Measurements from ENCODE around the gene LRRC8E. TPM values are rescaled to one million over a fixed set of nuclear protein-coding genes. Genes with fewer than 3 reads are reported as not detected.

LRRC8E gene
- total and polyA plus RNA-seq, 2 of the 8 experiments (the other 6 are each of a cell fraction or from before 2014, with no cell fraction given) = 2.7 to 2.9 TPM

DNA sequence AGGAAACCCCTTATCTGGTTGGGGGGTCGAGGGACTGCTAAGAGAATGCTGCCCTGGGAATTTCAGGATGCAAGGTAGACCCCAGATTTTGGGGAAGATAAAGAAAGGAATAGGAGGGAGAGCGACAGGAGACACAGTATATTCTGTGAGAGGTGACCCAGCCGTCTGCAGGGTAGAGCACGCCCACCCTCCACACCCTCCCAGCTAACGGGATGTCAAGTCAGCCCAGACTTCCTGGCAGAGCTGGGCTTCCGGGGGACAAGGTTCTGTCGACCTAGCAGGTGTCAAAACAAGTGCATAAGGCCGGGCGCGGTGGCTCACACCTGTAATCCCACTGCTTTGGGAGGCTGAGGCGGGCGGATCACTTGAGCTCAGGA lies 13.4 kb upstream of the LRRC8E start:
- no peak for FAIRE-seq
- Histone ChIP-seq H4K20me1 (replicated peaks in 1 of 2; ENCODE audit: control insufficient read depth in 1 of 2, insufficient read depth in 2 of 2, low read length in 2 of 2) (peaks cover 3 to 4% of the 10 kb centered on the region in 2 experiments), H2BK20ac (ENCODE audit: low read length) (no peak overlapping the region), H3K4me2 (ENCODE audit: insufficient read depth in 1 of 2, low read depth in 2 of 2, low read length in 2 of 2) (peak overlapping the region; percentile 89 to 100), H3K23ac (ENCODE audit: insufficient read length) (no peak overlapping the region), H3K27me3 (replicated peaks in 1 of 4; ENCODE audit: control insufficient read depth in 3 of 4, extremely low read depth in 1 of 4, insufficient read depth in 3 of 4, low read length in 3 of 4) (peaks cover 0 to 7% (median 5%) of the 10 kb centered on the region in 4 experiments; a peak in 3 of 7 replicates), H3K79me2 (ENCODE audit: control insufficient read depth in 1 of 2, insufficient read depth in 2 of 2, low read length in 2 of 2) (no peaks in the 10 kb centered on the region), H2BK12ac (ENCODE audit: low read depth, low read length) (0 out of 2 replicates have a peak overlapping the region, but pooled peaks have one; percentile 27), H3K23me2 (ENCODE audit: low read depth, low read length) (peaks cover 9% of the 10 kb centered on the region), H3K9me3 (ENCODE audit: insufficient read depth in 2 of 2, low read depth in 1 of 2, low read length in 1 of 2) (no peaks in the 10 kb centered on the region), H3K4ac (replicated peaks; ENCODE audit: insufficient read length, low read depth, low read length) (no peak overlapping the region), H3K56ac (replicated peaks; ENCODE audit: insufficient read length, low read depth, low read length) (peak overlapping the region; percentile 1), H2AK5ac (ENCODE audit: low read depth, low read length) (no peak overlapping the region), H3K27ac (ENCODE audit: low read depth, low read length) (no peak overlapping the region), H4K5ac (ENCODE audit: insufficient read length, low read depth, low read length) (no peak overlapping the region), H3K4me1 (replicated peaks in 1 of 4; ENCODE audit: control insufficient read depth in 3 of 4, insufficient read depth in 4 of 4, low read length in 3 of 4) (peaks cover 0 to 16% (median 12%) of the 10 kb centered on the region in 4 experiments; a peak in 5 of 7 replicates), H3K79me1 (ENCODE audit: low read depth, low read length) (no peaks in the 10 kb centered on the region; the same call in 1 of the 2 replicates), H2BK120ac (replicated peaks; ENCODE audit: low read depth, low read length) (no peak overlapping the region), H2BK5ac (ENCODE audit: low read depth, low read length) (no peak overlapping the region), H4K91ac (replicated peaks; ENCODE audit: insufficient read length, low read length) (no peak overlapping the region), H3K36me3 (ENCODE audit: control insufficient read depth in 2 of 4, insufficient read depth in 4 of 4, low read length in 3 of 4) (no peaks in the 10 kb centered on the region), H3K9ac (replicated peaks in 1 of 4; ENCODE audit: extremely low read depth in 1 of 4, low read depth in 3 of 4, low read length in 3 of 4) (peak overlapping the region in 2 of 4 experiments; percentile 13 to 65; a peak in 2 of 7 replicates), H4K8ac (ENCODE audit: extremely low read depth, insufficient read depth, low read length) (no peak overlapping the region; the same call in 1 of the 2 replicates), H2BK15ac (ENCODE audit: low read length) (no peak overlapping the region), H3K14ac (ENCODE audit: insufficient read length) (no peak overlapping the region), H3K18ac (ENCODE audit: extremely low read depth, low read length) (0 out of 2 replicates have a peak overlapping the region, but pooled peaks have one; percentile 78), H3K4me3 (ENCODE audit: extremely low read depth in 1 of 4, insufficient read depth in 2 of 4, low read depth in 3 of 4, low read length in 4 of 4) (peak overlapping the region; percentile 67 to 98 (median 70); a peak in 6 of 8 replicates), H2AFZ (ENCODE audit: low read length) (peak overlapping the region; percentile 78; the same call in 1 of the 2 replicates)
- WGBS, 2 experiments (ENCODE audit: extremely low coverage in 1 of 2, insufficient coverage in 1 of 2, insufficient read length in 1 of 2, insufficient replicate concordance in 2 of 2, low coverage in 1 of 2, low lambda C conversion rate in 2 of 2, missing lambda C conversion rate in 1 of 2) = 57% methylated on average over 12 of the region's 12 CpGs; no CpG with 5 or more reads in 1 of the 2 experiments
- ChIA-PET POLR2A (ENCODE audit: partially characterized antibody) (interaction anchor here (0.6 to 2.0 kb wide), 7 partner anchors 9 to 278 kb away, joined by 3 to 9 read pairs (median 5); partner anchors contain the start of gene LRRC8E), CTCF (ENCODE audit: partially characterized antibody) (interaction anchor here (1.0 to 3.5 kb wide), 12 partner anchors 9 to 47 kb away, joined by 3 to 17 read pairs (median 4); partner anchors contain the start of genes MAP2K7 and SNAPC2)
- DNase-seq (ENCODE audit: low read depth in 1 of 2, low spot score in 2 of 2) = no peak
- TF ChIP-seq TAF1 (IDR thresholded peaks at IDR 0.05; ENCODE audit: low read depth, low read length) = no peak
- TF ChIP-seq, protein P1, sequence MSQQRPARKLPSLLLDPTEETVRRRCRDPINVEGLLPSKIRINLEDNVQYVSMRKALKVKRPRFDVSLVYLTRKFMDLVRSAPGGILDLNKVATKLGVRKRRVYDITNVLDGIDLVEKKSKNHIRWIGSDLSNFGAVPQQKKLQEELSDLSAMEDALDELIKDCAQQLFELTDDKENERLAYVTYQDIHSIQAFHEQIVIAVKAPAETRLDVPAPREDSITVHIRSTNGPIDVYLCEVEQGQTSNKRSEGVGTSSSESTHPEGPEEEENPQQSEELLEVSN (IDR thresholded peaks at IDR 0.05) = no peak
- no peak for TF ChIP-seq POLR2A (IDR thresholded peaks at IDR 0.05; ENCODE audit: control extremely low read depth in 1 of 2, low read depth in 2 of 2, low read length in 2 of 2)
- TF ChIP-seq RBBP5 (IDR thresholded peaks at IDR 0.05; ENCODE audit: borderline replicate concordance, low read depth, low read length) = 0 out of 2 replicates have a peak, but pooled peaks have one; percentile 24
- no peak for TF ChIP-seq ZNF274 (IDR thresholded peaks at IDR 0.05; ENCODE audit: borderline replicate concordance, extremely low read depth, low read length)
- no peak for TF ChIP-seq CBX5 (IDR thresholded peaks at IDR 0.05; ENCODE audit: low read depth, low read length)
- 0 out of 4 replicates have a peak, but pooled peaks of 1 of the 2 experiments have one; percentile 75 for TF ChIP-seq HDAC2 (IDR thresholded peaks at IDR 0.05; ENCODE audit: borderline replicate concordance in 1 of 2, low read depth in 2 of 2, low read length in 2 of 2)
- no peak for TF ChIP-seq CEBPB (IDR thresholded peaks at IDR 0.05; ENCODE audit: low read depth, low read length)
- TF ChIP-seq SIRT6 (IDR thresholded peaks at IDR 0.05; ENCODE audit: low read length) = no peak
- TF ChIP-seq GABPA (IDR thresholded peaks at IDR 0.05; ENCODE audit: borderline replicate concordance, insufficient read depth, low read length) = no peak
- TF ChIP-seq POLR2AphosphoS5 (IDR thresholded peaks at IDR 0.05; ENCODE audit: low read depth, low read length) = no peak
- TF ChIP-seq RAD21 (IDR thresholded peaks at IDR 0.05 in 1 of 2, conservative IDR thresholded peaks at IDR 0.05 in 1 of 2; ENCODE audit: low read depth in 2 of 2, low read length in 2 of 2) = no peak

Data from H1 (cell line).